GM12874 (cell line): ENCODE measurements around the gene PARD3.

ENCODE experiments used
- CTCF ChIP-seq: IDR thresholded peaks from 2 replicates; pipeline ENCODE4 v1.5.1; 2011; ENCODE audit warnings: low read depth, mild to moderate bottlenecking, control low read depth, low read length, moderate library complexity; ENCODE audit not compliant: insufficient read depth

PARD3 gene

DNA sequence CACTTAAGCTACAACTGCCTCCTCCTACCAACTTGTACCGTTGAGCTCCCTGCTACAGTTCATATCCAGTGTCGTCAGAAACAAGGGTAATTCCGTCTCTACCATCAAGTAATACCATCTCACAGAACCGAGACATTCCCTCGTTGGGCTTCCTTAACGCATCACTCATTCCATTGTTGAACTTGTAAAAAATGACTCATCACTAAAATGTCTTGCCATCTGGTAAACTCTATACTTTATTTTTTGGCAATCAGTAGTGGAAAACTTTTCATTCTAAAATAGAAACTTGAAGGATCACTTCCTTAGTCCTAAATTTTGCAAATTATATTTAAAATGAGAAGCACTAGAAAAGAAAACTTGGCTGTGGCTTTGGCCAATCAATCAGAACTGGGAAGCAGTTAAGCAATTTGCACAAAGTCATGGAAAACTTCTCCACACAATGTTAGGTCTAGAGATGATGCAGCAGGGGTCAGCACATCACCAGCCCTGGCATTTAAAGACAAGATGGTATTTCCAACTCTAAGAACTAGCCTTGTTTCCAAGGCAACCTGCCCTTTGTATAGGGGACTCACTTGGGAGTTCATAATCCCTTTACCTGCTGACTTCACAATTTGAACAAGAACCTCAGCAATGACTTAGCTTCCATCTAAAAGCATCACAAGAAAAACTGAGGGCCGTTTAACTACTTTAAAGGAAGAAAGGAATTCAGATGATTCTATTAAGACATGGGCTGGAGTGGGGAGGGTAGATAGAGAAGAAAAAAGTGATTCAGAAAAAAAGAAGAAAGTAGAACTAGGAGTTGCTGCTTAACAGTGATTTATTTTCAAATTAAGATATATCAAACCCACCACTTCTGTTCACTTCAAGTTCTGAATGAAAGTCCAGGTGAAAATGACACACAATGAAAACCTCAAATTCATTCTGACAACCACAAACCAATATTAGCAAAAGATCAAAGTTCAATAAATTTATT lies 288.1 kb downstream of the PARD3 start:
- TF ChIP-seq CTCF: no peak

DNA sequence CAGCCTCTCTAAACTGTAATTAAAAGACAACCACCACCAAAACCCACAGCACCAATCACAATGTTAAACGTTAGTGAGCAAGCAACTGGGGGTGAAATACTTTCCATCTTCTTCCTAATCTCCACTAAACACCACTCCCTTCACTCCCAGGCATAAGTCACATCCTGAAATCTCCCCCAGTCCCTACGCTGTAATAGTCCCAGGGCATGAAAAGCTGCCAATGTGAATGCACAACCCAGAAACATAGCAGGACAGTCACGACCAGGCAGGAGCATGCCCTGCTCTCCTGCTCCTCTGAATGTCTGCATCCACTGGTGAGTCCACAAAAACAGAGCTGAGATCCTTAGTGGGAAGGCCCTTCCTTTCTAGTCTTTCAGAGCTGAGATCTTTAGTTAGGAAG lies 288.9 kb downstream of the PARD3 start:
- no peak for TF ChIP-seq CTCF

DNA sequence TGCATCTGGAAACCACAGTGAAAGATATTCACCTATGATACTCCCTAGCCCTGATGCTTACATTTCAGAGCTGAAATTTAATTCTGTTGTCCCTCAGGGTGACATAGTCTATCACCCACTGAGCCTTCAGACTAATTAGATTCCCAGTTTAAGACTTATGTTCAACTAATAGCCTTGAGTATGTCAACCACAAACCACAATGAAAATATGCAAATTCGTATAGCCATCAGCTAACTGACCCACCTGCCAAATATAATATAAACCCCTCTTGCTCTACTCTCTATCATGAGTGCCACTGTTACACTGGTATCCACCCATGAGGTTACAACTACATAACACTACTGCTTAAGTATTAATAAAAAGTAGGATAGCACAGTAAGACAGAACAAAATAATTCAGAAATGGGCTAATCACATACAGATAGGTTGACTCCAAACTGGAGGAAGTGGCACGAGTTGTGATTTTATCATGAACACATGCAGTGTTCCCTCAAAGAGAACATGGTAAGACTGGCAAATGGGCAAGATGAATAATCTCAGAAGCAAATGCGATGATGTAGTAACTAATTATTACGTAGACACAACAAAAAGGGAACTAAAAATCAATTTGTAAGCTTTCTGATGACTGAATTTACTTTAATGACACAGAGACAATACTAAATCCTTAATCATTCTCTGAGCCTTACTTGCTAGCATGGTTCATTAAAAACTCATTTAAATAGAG lies 290.6 kb downstream of the PARD3 start:
- no peak for TF ChIP-seq CTCF

DNA sequence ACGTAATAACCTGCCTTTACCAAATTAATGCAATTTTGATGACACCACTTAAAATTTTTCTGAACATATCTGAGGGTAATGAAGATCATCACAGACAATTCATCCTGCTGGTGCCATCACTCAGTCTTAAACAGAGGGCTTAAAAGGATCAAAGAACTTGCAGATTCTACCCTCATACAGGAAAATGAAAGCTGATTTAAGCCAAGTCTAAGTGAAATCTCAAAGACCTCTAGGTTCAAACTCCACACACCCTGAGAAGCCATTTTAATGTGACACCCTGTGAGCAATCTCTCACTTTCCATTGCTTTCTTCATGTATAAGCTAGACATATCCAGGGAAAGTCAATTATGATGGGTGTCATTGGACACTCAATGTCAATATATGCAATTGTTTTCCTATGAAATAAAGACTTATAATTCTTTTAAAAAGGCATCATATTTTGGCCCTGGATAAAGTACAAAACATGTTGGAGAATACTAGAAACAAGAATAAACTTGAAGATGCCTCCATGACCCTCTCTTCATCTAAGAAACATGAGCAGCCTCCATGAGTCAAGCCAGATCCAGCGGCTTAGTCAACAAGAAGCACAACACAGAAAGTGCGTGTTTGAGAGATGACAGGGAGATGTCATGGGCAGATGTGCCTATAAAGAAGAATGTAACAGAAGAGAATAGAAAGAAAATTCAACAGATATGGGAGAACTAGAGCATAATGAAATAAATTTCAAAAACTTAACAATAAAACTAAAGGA lies 291.9 kb downstream of the PARD3 start:
- TF ChIP-seq CTCF: no peak

- TF ChIP-seq CTCF: peak; percentile 60
Measured at GRCh38 chr10:34522546-34522945, 292.6 kb downstream of the PARD3 start.

DNA sequence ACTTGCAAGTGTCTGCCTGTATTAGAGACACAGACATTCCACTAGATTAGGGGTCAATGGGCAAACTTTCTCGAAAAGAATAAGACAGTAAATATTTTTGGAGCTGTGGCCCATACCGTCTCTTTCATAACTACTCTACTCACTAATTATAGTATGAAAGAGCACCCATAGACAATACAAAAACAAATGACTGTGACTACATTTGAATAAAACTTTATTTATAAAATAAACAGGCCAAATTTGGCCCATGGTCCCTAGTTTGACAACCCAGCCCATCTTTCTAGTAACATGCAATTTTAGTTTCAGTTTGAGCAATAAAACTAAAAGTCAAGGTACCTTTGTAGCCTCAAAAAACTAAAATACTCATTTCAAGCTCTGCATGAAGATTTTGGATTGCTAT lies 294.6 kb downstream of the PARD3 start:
- no peak for TF ChIP-seq CTCF

- TF ChIP-seq CTCF: no peak
Measured at GRCh38 chr10:34520084-34520483, 295.0 kb downstream of the PARD3 start.
